NB4 (cell line): Measurements from ENCODE around the gene CD52.

Experiments used
- DNase-seq: peaks from one replicate; pipeline ENCODE4 v3.0.0; 2010; ENCODE audit warnings: low read depth
- H3K4me3 ChIP-seq: one replicate; pipeline ENCODE4 v1.5.1; 2011; ENCODE audit warnings: mild to moderate bottlenecking, low read depth, low read length, moderate library complexity
- CTCF ChIP-seq: IDR thresholded peaks from one replicate; pipeline ENCODE4 v1.5.1; 2012; ENCODE audit warnings: low read depth, low read length
- MYC ChIP-seq: IDR thresholded peaks from 2 replicates; pipeline ENCODE4 v1.6.1; 2011; ENCODE audit warnings: low read depth, low read length
- POLR2A ChIP-seq: IDR thresholded peaks from 2 replicates; pipeline ENCODE4 v1.6.1; 2011; ENCODE audit warnings: mild to moderate bottlenecking; ENCODE audit not compliant: insufficient read length; ENCODE audit errors: extremely low read depth
- TF ChIP-seq, protein P1 (sequence below): IDR thresholded peaks from 2 replicates; pipeline ENCODE4 v1.6.1; 2011; ENCODE audit warnings: low read depth, low read length

The CD52 gene

DNA sequence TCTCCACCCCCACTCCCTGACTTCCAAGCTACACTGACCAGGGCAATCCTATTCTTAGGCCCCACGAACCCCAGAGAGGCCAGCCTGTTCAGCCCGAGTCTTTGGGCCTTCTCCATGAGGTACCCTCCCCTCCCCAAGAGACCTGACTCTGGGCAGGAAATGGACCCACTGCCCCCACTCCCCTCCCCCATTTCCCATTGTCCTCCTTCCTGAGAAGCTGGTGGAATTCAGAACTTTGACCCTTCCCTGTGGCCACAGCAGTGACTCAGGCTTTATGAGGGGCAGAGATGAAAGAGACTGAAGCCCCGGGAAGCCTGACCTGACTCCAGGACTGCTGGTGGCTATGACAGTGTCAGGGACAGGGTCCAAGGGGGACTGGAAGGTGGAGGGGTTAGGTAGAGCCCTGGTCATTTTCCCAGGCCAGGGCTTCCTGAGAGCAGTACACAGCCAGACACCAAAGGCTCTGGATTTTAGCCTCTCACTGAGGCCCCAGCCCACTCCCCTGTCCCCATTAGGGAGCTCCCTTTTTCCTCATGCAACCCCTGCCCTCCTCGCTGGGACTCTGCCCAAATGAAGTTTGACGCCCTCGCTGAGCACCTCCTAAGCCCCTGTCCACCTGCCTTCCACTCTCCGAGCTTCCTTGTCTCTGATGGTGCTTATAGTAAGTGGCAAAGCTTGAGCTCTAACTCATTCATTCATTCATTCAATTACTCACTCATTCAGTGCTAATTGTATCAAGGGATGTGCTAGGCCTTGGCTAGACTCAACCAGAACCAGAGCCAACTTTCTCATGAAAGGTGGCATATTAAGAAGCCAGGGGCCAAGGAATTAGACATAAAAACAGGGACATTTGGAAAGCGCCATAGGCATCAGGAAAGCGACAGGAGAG lies 33.2 kb downstream of the CD52 start:
- DNase-seq = no peak
- H3K4me3 ChIP-seq = no peak overlapping the region
- no peak for TF ChIP-seq MYC
- TF ChIP-seq POLR2A = no peak
- TF ChIP-seq CTCF = no peak
- TF ChIP-seq, protein P1, sequence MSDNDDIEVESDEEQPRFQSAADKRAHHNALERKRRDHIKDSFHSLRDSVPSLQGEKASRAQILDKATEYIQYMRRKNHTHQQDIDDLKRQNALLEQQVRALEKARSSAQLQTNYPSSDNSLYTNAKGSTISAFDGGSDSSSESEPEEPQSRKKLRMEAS = no peak

GRCh38 chr1:26351590-26352337 lies 34.0 kb downstream of the CD52 start:
- no peak for DNase-seq
- TF ChIP-seq, protein P1 = no peak
- TF ChIP-seq POLR2A (no peak), MYC (no peak), CTCF (no peak)
- no peak overlapping the region for H3K4me3 ChIP-seq

DNA sequence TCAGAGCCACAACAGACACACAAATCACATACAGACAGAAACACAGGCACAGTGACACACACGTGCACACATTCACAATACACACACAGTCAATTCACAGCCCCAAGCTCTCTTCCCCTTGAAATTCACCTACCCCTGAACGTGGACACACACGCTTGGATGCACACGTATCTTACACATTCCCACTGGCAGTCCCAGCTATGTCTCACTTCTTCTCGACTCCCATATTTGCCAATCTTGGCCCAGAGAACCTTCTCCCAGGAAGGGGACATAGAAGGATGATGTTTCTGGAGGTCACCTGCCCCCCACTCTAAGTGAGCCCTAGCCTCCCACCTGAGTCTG lies 34.6 kb downstream of the CD52 start:
- TF ChIP-seq, protein P1 = no peak
- TF ChIP-seq MYC = no peak
- no peak for TF ChIP-seq CTCF
- TF ChIP-seq POLR2A = no peak
- no peak overlapping the region for H3K4me3 ChIP-seq

DNA sequence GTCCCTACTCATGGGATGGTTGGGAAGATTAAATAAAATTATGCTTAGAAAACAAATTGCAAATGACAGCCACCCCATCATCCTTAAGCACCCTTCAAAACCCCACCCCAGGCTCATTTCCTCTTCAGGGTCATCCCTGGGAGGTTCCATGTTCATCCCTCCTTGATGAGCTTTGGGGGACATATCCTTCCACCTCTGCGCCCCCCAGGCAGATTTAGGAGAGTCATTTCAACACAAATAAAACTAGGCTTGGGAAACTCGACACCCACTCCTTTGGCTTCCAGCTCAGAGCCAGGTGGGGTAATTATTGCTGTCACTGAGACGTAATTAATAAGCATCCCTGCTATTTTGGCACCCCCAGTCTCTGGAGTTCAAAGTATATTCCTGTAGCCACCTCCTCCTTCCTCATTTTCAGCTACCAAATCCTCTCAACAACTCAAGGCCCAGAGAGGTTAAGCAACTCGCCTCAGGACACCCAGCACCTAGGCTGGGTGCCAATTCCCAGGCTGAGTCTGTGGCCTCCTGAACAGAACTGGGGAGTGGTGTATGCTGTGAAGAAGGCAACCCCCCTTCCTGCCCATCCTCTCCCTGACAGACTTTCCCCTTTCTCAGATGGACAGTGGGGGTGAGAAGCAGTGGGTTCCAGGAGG lies 35.6 kb downstream of the CD52 start:
- DNase-seq = no peak
- TF ChIP-seq CTCF (no peak), POLR2A (no peak), MYC (no peak)
- H3K4me3 ChIP-seq = no peak overlapping the region

More for the DNA sequence above, 34.6 kb downstream of the CD52 start:
- no peak for DNase-seq

- TF ChIP-seq CTCF (no peak), POLR2A (no peak), MYC (no peak)
- TF ChIP-seq, protein P1 = no peak
- no peak within 1 kb of the TSS for H3K4me3 ChIP-seq
- DNase-seq = no peak
Observed at GRCh38 chr1:26353976-26354820, 36.4 kb downstream of the CD52 start, which contains the start of gene CRYBG2. Gene CRYBG2 (minus strand): TSS chr1:26354130. CDS start chr1:26346657, 7,473 bp downstream.
